SK-N-SH treated with all-trans-retinoic acid at 6 μM for 48 hours (cell line): ENCODE data around the gene ADAMTSL1.

ENCODE experiments used
- ATAC-seq: fragments of 200-7000 bp; cut with Tn5 transposase; 3 replicates; pipeline ENCODE4 v1.9.1; 2020; ENCODE audit warnings: mild to moderate bottlenecking, moderate library complexity
- ARNTL ChIP-seq: fragments of 450-650 bp; formaldehyde crosslinking; IDR thresholded peaks from 2 replicates; pipeline ENCODE4 v1.5.0; 2020; ENCODE audit warnings: low read depth, mild to moderate bottlenecking, moderate library complexity, borderline replicate concordance
- BACH2 ChIP-seq: fragments of 250-450 bp; sonication (Bioruptor Pico); IDR thresholded peaks from 2 replicates; pipeline ENCODE4 v1.9.0; 2021; ENCODE audit warnings: mild to moderate bottlenecking, borderline replicate concordance
- CREB5 ChIP-seq: fragments of 250-450 bp; sonication (Bioruptor Pico); IDR thresholded peaks from 2 replicates; pipeline ENCODE4 v1.5.1; 2020; ENCODE audit warnings: low read depth, mild to moderate bottlenecking, moderate library complexity
- CSDC2 ChIP-seq: fragments of 250-450 bp; sonication (Bioruptor Pico); IDR thresholded peaks from 2 replicates; pipeline ENCODE4 v1.5.0; 2020; ENCODE audit warnings: mild to moderate bottlenecking, moderate library complexity
- CSRNP3 ChIP-seq: fragments of 250-450 bp; sonication (Bioruptor Pico); IDR thresholded peaks from 2 replicates; pipeline ENCODE4 v1.5.1; 2021; ENCODE audit warnings: mild to moderate bottlenecking, moderate library complexity
- ESRRG ChIP-seq: fragments of 250-450 bp; sonication (Bioruptor Pico); IDR thresholded peaks from 2 replicates; pipeline ENCODE4 v1.6.1; 2021; ENCODE audit warnings: mild to moderate bottlenecking
- GLIS3 ChIP-seq: fragments of 250-450 bp; sonication (Bioruptor Pico); IDR thresholded peaks from 2 replicates; pipeline ENCODE4 v1.5.0; 2020; ENCODE audit warnings: mild to moderate bottlenecking, moderate library complexity
- ISL1 ChIP-seq: fragments of 250-450 bp; sonication (Bioruptor Pico); IDR thresholded peaks from 2 replicates; pipeline ENCODE4 v2.1.2; 2022; ENCODE audit warnings: mild to moderate bottlenecking, moderate library complexity
- OSR1 ChIP-seq: fragments of 250-450 bp; sonication (Bioruptor Pico); IDR thresholded peaks from 2 replicates; pipeline ENCODE4 v1.8.0; 2022; ENCODE audit warnings: moderate library complexity, mild to moderate bottlenecking, inconsistent platforms
- PATZ1 ChIP-seq: fragments of 250-450 bp; sonication (Bioruptor Pico); IDR thresholded peaks from 2 replicates; pipeline ENCODE4 v1.8.0; 2020; ENCODE audit warnings: mild to moderate bottlenecking, moderate library complexity, borderline replicate concordance
- POU6F1 ChIP-seq: fragments of 250-450 bp; sonication (Bioruptor Pico); IDR thresholded peaks from 2 replicates; pipeline ENCODE4 v1.8.0; 2021; ENCODE audit warnings: low read depth, mild to moderate bottlenecking, moderate library complexity, borderline replicate concordance
- PPARA ChIP-seq: fragments of 250-450 bp; sonication (Bioruptor Pico); IDR thresholded peaks from 2 replicates; pipeline ENCODE4 v1.5.0; 2020; ENCODE audit warnings: mild to moderate bottlenecking, borderline replicate concordance
- RARB ChIP-seq: fragments of 250-450 bp; sonication (Bioruptor Pico); IDR thresholded peaks from 2 replicates; pipeline ENCODE4 v1.8.0; 2021; ENCODE audit warnings: mild to moderate bottlenecking, moderate library complexity
- SNAI2 ChIP-seq: fragments of 250-450 bp; sonication (Bioruptor Pico); IDR thresholded peaks from 2 replicates; pipeline ENCODE4 v1.5.0; 2020; ENCODE audit warnings: mild to moderate bottlenecking, moderate library complexity
- TCF4 ChIP-seq: fragments of 250-450 bp; sonication (Bioruptor Pico); IDR thresholded peaks from 2 replicates; pipeline ENCODE4 v1.8.0; 2021; ENCODE audit warnings: mild to moderate bottlenecking, moderate library complexity, borderline replicate concordance
- TOX ChIP-seq: fragments of 250-450 bp; sonication (Bioruptor Pico); IDR thresholded peaks from 2 replicates; pipeline ENCODE4 v1.8.0; 2021; ENCODE audit warnings: mild to moderate bottlenecking, moderate library complexity, borderline replicate concordance
- ZC3H10 ChIP-seq: fragments of 250-450 bp; sonication (Bioruptor Pico); IDR thresholded peaks from 2 replicates; pipeline ENCODE4 v1.5.1; 2021; ENCODE audit warnings: mild to moderate bottlenecking, moderate library complexity
- ZFP3 ChIP-seq: fragments of 250-450 bp; sonication (Bioruptor Pico); IDR thresholded peaks from 2 replicates; pipeline ENCODE4 v1.5.0; 2020; ENCODE audit warnings: mild to moderate bottlenecking, moderate library complexity
- ZFP30 ChIP-seq: fragments of 450-650 bp; formaldehyde crosslinking; IDR thresholded peaks from 2 replicates; pipeline ENCODE4 v1.5.0; 2022; ENCODE audit warnings: mild to moderate bottlenecking, moderate library complexity
- ZNF565 ChIP-seq: fragments of 450-650 bp; formaldehyde crosslinking; conservative IDR thresholded peaks from 2 replicates; pipeline ENCODE4 v1.5.0; 2020; ENCODE audit warnings: low read depth, mild to moderate bottlenecking, moderate library complexity
- ZNF8 ChIP-seq: fragments of 450-650 bp; formaldehyde crosslinking; IDR thresholded peaks from 2 replicates; pipeline ENCODE4 v1.5.0; 2020; ENCODE audit warnings: mild to moderate bottlenecking, moderate library complexity

Gene ADAMTSL1

GRCh38 chr9:18739641-18740318 lies 265.8 kb downstream of the ADAMTSL1 start (continued):
- TF ChIP-seq PATZ1 (CRISPR knock-in tag) = no peak
- TF ChIP-seq PPARA (CRISPR knock-in tag) = no peak
- TF ChIP-seq BACH2 = no peak
- no peak for TF ChIP-seq ISL1 (CRISPR knock-in tag)
- no peak for TF ChIP-seq CSDC2 (CRISPR knock-in tag)
- no peak for TF ChIP-seq ZFP3 (CRISPR knock-in tag)

- TF ChIP-seq TCF4 = no peak
- no peak for TF ChIP-seq POU6F1 (CRISPR knock-in tag)
- no peak for TF ChIP-seq GLIS3
- TF ChIP-seq SNAI2 (CRISPR knock-in tag) = no peak
- no peak for TF ChIP-seq PATZ1 (CRISPR knock-in tag)
- no peak for TF ChIP-seq ESRRG (CRISPR knock-in tag)
- TF ChIP-seq CREB5 (CRISPR knock-in tag) = no peak
- no peak for ATAC-seq
Measured at GRCh38 chr9:18741359-18741758, 267.4 kb downstream of the ADAMTSL1 start.

- ATAC-seq = no peak
- no peak for TF ChIP-seq ZFP3 (CRISPR knock-in tag)
- no peak for TF ChIP-seq PPARA (CRISPR knock-in tag)
- no peak for TF ChIP-seq TCF4
- no peak for TF ChIP-seq ESRRG (CRISPR knock-in tag)
- TF ChIP-seq POU6F1 (CRISPR knock-in tag) = no peak
- no peak for TF ChIP-seq TOX (CRISPR knock-in tag)
- TF ChIP-seq ZFP30 (CRISPR knock-in tag) = no peak
- no peak for TF ChIP-seq PATZ1 (CRISPR knock-in tag)
- TF ChIP-seq OSR1 (CRISPR knock-in tag) = no peak
- no peak for TF ChIP-seq ARNTL (CRISPR knock-in tag)
- TF ChIP-seq SNAI2 (CRISPR knock-in tag) = no peak
- no peak for TF ChIP-seq ZC3H10 (CRISPR knock-in tag)
- no peak for TF ChIP-seq ZNF565 (CRISPR knock-in tag)
- no peak for TF ChIP-seq CREB5 (CRISPR knock-in tag)
- TF ChIP-seq RARB (CRISPR knock-in tag) = no peak
- no peak for TF ChIP-seq CSRNP3 (CRISPR knock-in tag)
- no peak for TF ChIP-seq ZNF8 (CRISPR knock-in tag)
- no peak for TF ChIP-seq BACH2
Measured at GRCh38 chr9:18741945-18742344, 268.0 kb downstream of the ADAMTSL1 start.
